Activated CD4-positive, alpha-beta T cell treated with anti-CD3 and anti-CD28 coated beads, Interleukin-2, amount 50 U/mL, for 4 hours (primary cell): ENCODE data around the gene WDR74.

ENCODE experiments used
- DNase-seq, 2 experiments: peaks; one replicate each; pipeline ENCODE4 v3.0.0-alpha.2; 2020

WDR74 gene

GRCh38 chr11:62791501-62792201 lies 47.7 kb downstream of the WDR74 start, which contains the start of gene TMEM223:
TSS of gene TMEM223 (minus strand) at chr11:62792006. CDS start at chr11:62791994, 12 bp downstream.
- DNase-seq, result peak; percentile 85 to 87

- no peak for DNase-seq
Observed at GRCh38 chr11:62789576-62789975, 49.8 kb downstream of the WDR74 start.

- DNase-seq, result no peak
Observed at GRCh38 chr11:62788991-62789390, 50.4 kb downstream of the WDR74 start.

DNA sequence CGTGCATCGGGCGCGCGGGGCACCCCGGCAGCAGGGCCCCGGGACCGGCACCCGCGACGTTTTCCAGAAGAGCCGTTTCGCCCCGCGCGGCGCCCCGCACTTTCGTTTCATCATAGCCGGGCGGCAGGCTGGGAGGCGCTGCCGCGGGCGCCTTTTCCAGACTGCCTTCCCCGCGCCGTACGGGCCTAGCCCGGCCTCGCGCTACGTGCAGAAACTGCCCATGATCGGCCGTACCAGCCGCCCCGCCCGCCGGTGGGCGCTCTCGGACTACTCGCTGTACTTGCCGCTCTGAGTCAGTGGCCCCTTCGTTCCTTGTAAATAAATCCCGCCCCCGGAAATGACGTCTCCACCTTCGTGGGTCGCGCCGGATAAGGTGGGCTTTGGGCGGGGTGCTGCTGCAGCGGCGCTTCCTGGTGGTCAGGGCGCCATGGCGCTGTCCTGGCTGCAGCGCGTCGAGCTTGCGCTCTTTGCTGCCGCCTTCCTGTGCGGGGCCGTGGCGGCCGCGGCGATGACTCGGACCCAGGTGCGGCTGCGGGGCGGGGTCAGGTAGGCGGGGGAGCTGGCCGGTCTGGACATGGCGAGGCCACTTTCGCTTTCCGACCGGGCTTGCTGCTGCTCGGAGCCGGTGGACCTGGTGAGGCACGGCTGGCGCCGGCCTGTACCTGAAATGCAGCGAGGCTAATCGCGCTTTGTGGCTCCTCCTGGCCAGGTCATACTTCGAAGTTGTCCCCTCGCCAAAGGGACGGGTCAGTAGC lies 52.2 kb downstream of the WDR74 start, which contains the start of gene TMEM179B:
TMEM179B (plus strand) TSS at position 398 of the 755 bp plus-strand sequence; CDS start at position 428, 30 bp downstream.
- peak; percentile 97 for DNase-seq

DNA sequence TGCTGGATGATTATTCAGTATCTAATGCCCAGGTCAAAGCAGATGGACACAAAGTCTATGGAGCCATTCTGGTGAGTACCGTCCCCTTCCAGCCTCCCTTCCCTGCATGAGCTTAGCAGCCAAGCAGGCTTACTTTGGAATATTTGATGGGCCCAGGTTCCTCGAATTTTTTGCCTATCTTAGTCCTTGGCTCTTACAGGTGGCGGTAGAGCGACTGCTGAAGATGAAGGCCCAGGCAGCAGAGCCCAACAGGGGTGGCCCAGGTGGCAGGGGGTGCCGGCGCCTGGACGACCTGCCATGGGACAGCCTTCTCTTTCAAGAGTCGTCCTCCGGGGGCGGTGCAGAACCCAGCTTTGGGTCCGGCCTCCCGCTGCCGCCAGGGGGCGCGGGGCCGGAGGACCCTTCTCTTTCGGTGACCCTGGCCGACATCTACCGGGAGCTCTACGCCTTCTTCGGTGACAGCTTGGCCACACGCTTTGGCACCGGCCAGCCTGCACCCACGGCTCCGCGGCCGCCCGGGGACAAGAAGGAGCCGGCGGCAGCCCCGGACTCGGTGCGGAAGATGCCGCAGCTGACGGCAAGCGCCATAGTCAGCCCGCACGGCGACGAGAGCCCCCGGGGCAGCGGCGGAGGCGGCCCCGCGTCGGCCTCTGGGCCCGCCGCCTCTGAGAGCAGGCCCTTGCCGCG lies 52.9 kb downstream of the WDR74 start:
- DNase-seq, result peak; percentile 75 to 76
